ENCODE data around the gene WNK4.

- TF ChIP-seq CTCF (IDR thresholded peaks at IDR 0.05; ENCODE audit: poor library complexity, severe bottlenecking) (no peak), TAF1 (IDR thresholded peaks at IDR 0.05; ENCODE audit: low read depth) (no peak), POLR2AphosphoS5 (IDR thresholded peaks at IDR 0.05) (no peak), REST (IDR thresholded peaks at IDR 0.05; ENCODE audit: borderline replicate concordance) (no peak), EZH2 (IDR thresholded peaks at IDR 0.05; ENCODE audit: borderline replicate concordance, insufficient read depth, low read length, poor library complexity, severe bottlenecking) (no peak), RAD21 (conservative IDR thresholded peaks at IDR 0.05) (no peak), EP300 (conservative IDR thresholded peaks at IDR 0.05; ENCODE audit: poor library complexity, severe bottlenecking) (no peak), MXI1 (conservative IDR thresholded peaks at IDR 0.05; ENCODE audit: poor library complexity, severe bottlenecking) (no peak), SMC3 (conservative IDR thresholded peaks at IDR 0.05; ENCODE audit: poor library complexity) (no peak)
Measured at GRCh38 chr17:42750739-42751344, 29.6 kb upstream of the WNK4 start.
